K562 (cell line): Measurements from ENCODE around the gene CALHM3. TPM values are rescaled to one million over a fixed set of nuclear protein-coding genes. Genes with fewer than 3 reads are reported as not detected.
A peak's percentile ranks its signal among the peaks of the same experiment; 100 is the strongest.

ENCODE experiments used
- ARID2 ChIP-seq: fragments of 450-650 bp; IDR thresholded peaks from 2 replicates; pipeline ENCODE4 v1.6.1; 2017; ENCODE audit warnings: antibody characterized with exemption, mild to moderate bottlenecking
- FOXP1 ChIP-seq: sonication (generic); formaldehyde crosslinking; IDR thresholded peaks from 2 replicates; pipeline ENCODE4 v1.8.0; 2022; ENCODE audit warnings: mild to moderate bottlenecking, missing genetic modification reagents
- TAF1 ChIP-seq: IDR thresholded peaks from 2 replicates; pipeline ENCODE4 v1.6.1; 2011; ENCODE audit warnings: mild to moderate bottlenecking, low read length, moderate library complexity; ENCODE audit not compliant: insufficient read depth, control insufficient read depth, severe bottlenecking; ENCODE audit errors: extremely low read depth
- TGIF2 ChIP-seq: sonication (generic); formaldehyde crosslinking; IDR thresholded peaks from 2 replicates; pipeline ENCODE4 v1.8.1; 2022; ENCODE audit warnings: mild to moderate bottlenecking, missing genetic modification reagents, moderate library complexity
- TOE1 ChIP-seq, 2 experiments: fragments of 450-650 bp in 1 of 2; sonication (generic) in 1 of 2; formaldehyde crosslinking in 1 of 2; IDR thresholded peaks; 2 replicates each; pipeline versions ENCODE4 v1.7.1 to v1.8.0; 2016 to 2022; ENCODE audit warnings: borderline replicate concordance in 2 of 2, mild to moderate bottlenecking in 2 of 2, antibody characterized with exemption in 1 of 2, inconsistent platforms in 1 of 2, low read depth in 1 of 2, missing genetic modification reagents in 1 of 2, moderate library complexity in 1 of 2
- ZKSCAN8 ChIP-seq: fragments of 200-800 bp; sonication (Bioruptor generic); IDR thresholded peaks from 2 replicates; pipeline ENCODE4 v1.6.1; 2016; ENCODE audit warnings: missing genetic modification characterization, missing compliant biosample characterization
- ZNF224 ChIP-seq: sonication (generic); formaldehyde crosslinking; IDR thresholded peaks from 2 replicates; pipeline ENCODE4 v1.8.0; 2022; ENCODE audit warnings: mild to moderate bottlenecking, missing genetic modification reagents
- ZNF282 ChIP-seq: sonication (generic); formaldehyde crosslinking; IDR thresholded peaks from 2 replicates; pipeline ENCODE4 v1.8.1; 2023; ENCODE audit warnings: missing genetic modification reagents
- ZNF354B ChIP-seq: fragments of 250-450 bp; sonication (Bioruptor Pico); IDR thresholded peaks from 2 replicates; pipeline ENCODE4 v1.4.0; 2020
- ZNF639 ChIP-seq, 2 experiments: fragments of 200-800 bp in 1 of 2; sonication (Bioruptor generic) in 1 of 2; sonication (generic) in 1 of 2; formaldehyde crosslinking in 1 of 2; IDR thresholded peaks in 1 of 2; conservative IDR thresholded peaks in 1 of 2; 2 replicates each; pipeline versions ENCODE4 v1.5.0 to v1.6.1; 2016 to 2020; ENCODE audit warnings: missing compliant biosample characterization in 1 of 2, missing genetic modification characterization in 1 of 2, missing genetic modification reagents in 1 of 2
- polyA plus RNA-seq, 8 experiments: library from polyadenylated mRNA; depleted of rRNA in 4 of 8; stranded (reverse) in 5 of 8; unstranded in 3 of 8; fragments of >200 nt; fragmentation: Nextera tagmentation in 2 of 8; fragmentation: Illumina TruSeq in 1 of 8; extraction: Ambion mirVana in 2 of 8; extraction: Trizol in 1 of 8; gene quantifications; 2 replicates each; pipeline versions ENCODE4 v1.2.1 to v1.2.3, GENCODE V29; 2011 to 2014; ENCODE audit warnings: inconsistent platforms in 1 of 8, missing spikeins in 1 of 8
- total RNA-seq, 7 experiments: library from RNA; depleted of rRNA in 6 of 7; stranded (reverse); fragments of >200 nt in 6 of 7; fragmentation: Illumina TruSeq in 2 of 7; extraction: Trizol in 2 of 7; gene quantifications; 2 replicates each; pipeline versions ENCODE4 v1.2.1 to v1.2.3, GENCODE V29; 2011 to 2021; ENCODE audit warnings: low replicate concordance in 1 of 7
- TF ChIP-seq, protein P1 (sequence below): fragments of 200-400 bp; formaldehyde crosslinking; IDR thresholded peaks from 2 replicates; pipeline ENCODE4 v1.6.1; 2017; ENCODE audit warnings: mild to moderate bottlenecking, low read depth, low read length, moderate library complexity
- TF ChIP-seq, protein P2 (sequence below): sonication (generic); formaldehyde crosslinking; IDR thresholded peaks from 2 replicates; pipeline ENCODE4 v1.8.0; 2022; ENCODE audit warnings: mild to moderate bottlenecking, missing genetic modification reagents

Gene CALHM3
- total and polyA plus RNA-seq, 9 of the 15 experiments (the other 6 are each of a cell fraction or from before 2014, with no cell fraction given) = not detected

DNA sequence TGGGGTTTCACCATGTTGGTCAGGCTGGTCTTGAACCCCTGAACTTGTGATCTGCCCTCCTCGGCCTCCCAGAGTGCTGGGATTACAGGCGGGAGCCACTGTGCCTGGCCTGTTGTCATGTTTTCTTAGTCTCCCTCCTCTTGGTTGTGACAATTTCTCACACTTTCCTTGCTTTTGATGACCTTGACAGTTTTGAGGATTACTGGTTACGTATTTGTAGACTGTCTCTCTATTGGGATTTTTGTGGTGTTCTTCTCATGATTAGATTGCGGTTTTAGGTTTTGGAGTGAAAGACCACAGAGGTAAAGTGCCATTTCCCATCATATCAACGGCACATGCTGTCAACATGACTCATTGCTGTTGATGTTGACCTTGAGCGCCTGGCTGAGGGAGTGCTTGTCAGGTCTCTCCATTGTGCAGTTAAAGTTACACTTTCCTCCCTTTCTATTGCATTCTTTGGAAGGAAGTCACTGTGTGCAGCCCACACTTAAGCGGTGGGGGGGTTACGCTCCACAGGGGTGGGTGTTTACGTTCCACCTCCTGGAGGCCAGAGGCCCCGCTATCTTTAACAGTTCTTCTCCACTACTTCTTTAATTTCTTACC lies 25.2 kb upstream of the CALHM3 start (continued):
- TF ChIP-seq, protein P1, sequence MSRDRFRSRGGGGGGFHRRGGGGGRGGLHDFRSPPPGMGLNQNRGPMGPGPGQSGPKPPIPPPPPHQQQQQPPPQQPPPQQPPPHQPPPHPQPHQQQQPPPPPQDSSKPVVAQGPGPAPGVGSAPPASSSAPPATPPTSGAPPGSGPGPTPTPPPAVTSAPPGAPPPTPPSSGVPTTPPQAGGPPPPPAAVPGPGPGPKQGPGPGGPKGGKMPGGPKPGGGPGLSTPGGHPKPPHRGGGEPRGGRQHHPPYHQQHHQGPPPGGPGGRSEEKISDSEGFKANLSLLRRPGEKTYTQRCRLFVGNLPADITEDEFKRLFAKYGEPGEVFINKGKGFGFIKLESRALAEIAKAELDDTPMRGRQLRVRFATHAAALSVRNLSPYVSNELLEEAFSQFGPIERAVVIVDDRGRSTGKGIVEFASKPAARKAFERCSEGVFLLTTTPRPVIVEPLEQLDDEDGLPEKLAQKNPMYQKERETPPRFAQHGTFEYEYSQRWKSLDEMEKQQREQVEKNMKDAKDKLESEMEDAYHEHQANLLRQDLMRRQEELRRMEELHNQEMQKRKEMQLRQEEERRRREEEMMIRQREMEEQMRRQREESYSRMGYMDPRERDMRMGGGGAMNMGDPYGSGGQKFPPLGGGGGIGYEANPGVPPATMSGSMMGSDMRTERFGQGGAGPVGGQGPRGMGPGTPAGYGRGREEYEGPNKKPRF = no peak
- no peak for TF ChIP-seq ZNF224 (CRISPR knock-in tag)
- TF ChIP-seq TOE1 (IDR thresholded peaks at IDR 0.05; ENCODE audit: borderline replicate concordance) = peak; percentile 39; the same call in 1 of the 2 replicates
- no peak for TF ChIP-seq TOE1 (CRISPR knock-in tag; IDR thresholded peaks at IDR 0.05; ENCODE audit: borderline replicate concordance, low read depth)
- TF ChIP-seq ZNF282 (CRISPR knock-in tag) = no peak
- TF ChIP-seq FOXP1 (CRISPR knock-in tag) = no peak
- no peak for TF ChIP-seq ZNF639 (CRISPR knock-in tag; conservative IDR thresholded peaks at IDR 0.05 in 1 of 2, IDR thresholded peaks at IDR 0.05 in 1 of 2)
- TF ChIP-seq, protein P2, sequence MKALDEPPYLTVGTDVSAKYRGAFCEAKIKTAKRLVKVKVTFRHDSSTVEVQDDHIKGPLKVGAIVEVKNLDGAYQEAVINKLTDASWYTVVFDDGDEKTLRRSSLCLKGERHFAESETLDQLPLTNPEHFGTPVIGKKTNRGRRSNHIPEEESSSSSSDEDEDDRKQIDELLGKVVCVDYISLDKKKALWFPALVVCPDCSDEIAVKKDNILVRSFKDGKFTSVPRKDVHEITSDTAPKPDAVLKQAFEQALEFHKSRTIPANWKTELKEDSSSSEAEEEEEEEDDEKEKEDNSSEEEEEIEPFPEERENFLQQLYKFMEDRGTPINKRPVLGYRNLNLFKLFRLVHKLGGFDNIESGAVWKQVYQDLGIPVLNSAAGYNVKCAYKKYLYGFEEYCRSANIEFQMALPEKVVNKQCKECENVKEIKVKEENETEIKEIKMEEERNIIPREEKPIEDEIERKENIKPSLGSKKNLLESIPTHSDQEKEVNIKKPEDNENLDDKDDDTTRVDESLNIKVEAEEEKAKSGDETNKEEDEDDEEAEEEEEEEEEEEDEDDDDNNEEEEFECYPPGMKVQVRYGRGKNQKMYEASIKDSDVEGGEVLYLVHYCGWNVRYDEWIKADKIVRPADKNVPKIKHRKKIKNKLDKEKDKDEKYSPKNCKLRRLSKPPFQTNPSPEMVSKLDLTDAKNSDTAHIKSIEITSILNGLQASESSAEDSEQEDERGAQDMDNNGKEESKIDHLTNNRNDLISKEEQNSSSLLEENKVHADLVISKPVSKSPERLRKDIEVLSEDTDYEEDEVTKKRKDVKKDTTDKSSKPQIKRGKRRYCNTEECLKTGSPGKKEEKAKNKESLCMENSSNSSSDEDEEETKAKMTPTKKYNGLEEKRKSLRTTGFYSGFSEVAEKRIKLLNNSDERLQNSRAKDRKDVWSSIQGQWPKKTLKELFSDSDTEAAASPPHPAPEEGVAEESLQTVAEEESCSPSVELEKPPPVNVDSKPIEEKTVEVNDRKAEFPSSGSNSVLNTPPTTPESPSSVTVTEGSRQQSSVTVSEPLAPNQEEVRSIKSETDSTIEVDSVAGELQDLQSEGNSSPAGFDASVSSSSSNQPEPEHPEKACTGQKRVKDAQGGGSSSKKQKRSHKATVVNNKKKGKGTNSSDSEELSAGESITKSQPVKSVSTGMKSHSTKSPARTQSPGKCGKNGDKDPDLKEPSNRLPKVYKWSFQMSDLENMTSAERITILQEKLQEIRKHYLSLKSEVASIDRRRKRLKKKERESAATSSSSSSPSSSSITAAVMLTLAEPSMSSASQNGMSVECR (CRISPR knock-in tag) = no peak
- TF ChIP-seq TAF1 = no peak
- no peak for TF ChIP-seq ZKSCAN8 (CRISPR knock-in tag)
- no peak for TF ChIP-seq ZNF354B (CRISPR knock-in tag)
- TF ChIP-seq ARID2 = no peak
- no peak for TF ChIP-seq TGIF2 (CRISPR knock-in tag)
